GM13977 (cell line): ENCODE results near the gene GALNT7.

Source experiments
- DNase-seq: peaks from one replicate; pipeline ENCODE4 v3.0.0; 2012; ENCODE audit warnings: low spot score
- CTCF ChIP-seq: IDR thresholded peaks from 2 replicates; pipeline ENCODE4 v1.5.1; 2012; ENCODE audit warnings: mild to moderate bottlenecking, control low read depth; ENCODE audit not compliant: insufficient read depth; ENCODE audit errors: extremely low read depth, missing control alignments
- in situ Hi-C: fragments of 300-500 bp; cut with MboI; formaldehyde crosslinking; loops from one replicate; pipeline ENCODE4 v1.12.0; 2022; ENCODE audit warnings: low sequenced_read_pairs, low pct_unique_long_range_greater_than_20kb, mixed read lengths, inconsistent platforms; ENCODE audit not compliant: unreplicated experiment

Gene GALNT7

DNA sequence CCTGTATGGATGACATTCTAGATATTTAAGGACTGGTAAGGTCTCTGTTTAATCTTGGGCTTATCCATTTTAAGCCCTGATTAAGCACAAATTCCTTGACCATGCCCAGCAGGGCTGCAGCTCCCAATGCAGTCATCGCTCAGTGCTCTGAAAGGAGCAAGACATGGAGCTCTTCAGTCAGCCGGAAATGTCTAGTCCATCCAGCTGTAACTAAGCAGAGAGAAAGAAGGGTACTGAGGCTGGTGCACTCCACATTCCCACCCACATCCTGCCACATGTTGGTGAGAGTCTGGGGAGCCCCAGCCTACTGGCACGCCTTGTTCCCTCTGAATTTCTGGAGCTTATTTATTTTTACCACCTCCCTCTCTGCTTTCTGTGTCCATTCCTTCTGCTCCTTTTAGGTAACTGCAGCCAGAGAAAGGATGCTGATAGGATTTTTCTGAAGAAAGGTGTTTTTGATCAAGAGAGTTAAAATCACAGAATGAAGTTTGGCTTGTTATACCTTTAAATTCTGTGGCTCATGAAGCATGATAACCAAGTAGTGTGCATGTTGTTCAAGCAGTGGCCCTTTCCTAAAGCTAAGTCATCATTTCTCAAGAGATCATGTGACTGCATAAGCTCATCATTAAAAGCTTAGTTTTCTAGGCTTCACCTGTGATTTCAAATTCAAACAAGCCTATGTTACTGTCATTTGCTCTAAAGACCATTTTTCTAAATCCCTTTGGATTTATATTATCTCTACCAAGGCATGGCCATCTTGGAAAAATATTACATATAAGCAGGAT, 74.0 kb downstream of the GALNT7 start:
- DNase-seq: no peak
- in situ Hi-C loops: no loop called here
- TF ChIP-seq CTCF: no peak

- in situ Hi-C loops: no loop called here
- DNase-seq: no peak
- no peak for TF ChIP-seq CTCF
Measured at GRCh38 chr4:173243321-173243720, 74.7 kb downstream of the GALNT7 start.

GRCh38 chr4:173243917-173244658, 75.5 kb downstream of the GALNT7 start:
- in situ Hi-C loops: no loop called here
- no peak for TF ChIP-seq CTCF
- no peak for DNase-seq

DNA sequence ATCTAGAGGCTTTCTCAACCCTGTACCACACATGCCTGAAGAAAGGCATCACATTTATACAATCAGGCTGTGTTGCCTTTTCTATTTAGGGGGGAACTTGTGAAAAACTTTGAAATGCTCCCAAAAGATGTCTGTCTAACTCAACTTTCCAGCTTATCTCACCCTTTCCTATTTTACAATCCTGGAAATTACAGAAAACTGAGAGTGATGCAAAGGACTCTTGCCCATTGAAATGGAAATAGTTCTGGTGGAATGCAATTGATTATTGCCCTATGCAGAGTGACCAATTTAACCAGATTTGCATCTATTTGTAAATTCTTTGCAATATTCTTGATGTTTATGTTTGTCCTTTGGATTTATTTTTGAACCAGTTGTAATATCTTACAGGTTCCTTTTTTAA, 77.3 kb downstream of the GALNT7 start:
- DNase-seq: no peak
- no peak for TF ChIP-seq CTCF
- in situ Hi-C loops: no loop called here

GRCh38 chr4:173246719-173247118, 78.1 kb downstream of the GALNT7 start:
- in situ Hi-C loops: no loop called here
- TF ChIP-seq CTCF: no peak

DNA sequence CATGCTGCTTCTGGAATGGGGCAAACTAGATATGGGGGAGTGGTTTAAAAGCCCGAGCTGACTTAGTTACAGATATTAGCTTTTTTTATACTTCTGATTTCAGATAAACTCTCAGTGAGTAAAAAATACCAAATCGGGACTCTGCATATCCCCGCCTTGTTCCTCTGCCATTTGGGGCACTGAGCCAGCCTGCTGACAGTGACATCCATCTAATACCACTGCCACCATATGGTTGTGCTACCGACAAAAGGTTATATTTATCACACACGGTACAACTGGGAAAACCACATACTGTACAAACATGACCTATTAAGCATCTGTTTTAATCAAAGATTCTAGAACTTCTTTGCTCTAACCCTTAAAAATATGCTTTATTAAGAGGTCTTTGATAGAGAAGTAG, 78.7 kb downstream of the GALNT7 start:
- DNase-seq: no peak
- TF ChIP-seq CTCF: no peak

More at GRCh38 chr4:173246719-173247118, 78.1 kb downstream of the GALNT7 start:
- DNase-seq: no peak

More for the DNA sequence above, 78.7 kb downstream of the GALNT7 start:
- in situ Hi-C loops: no loop called here
